ENCODE results near the gene DNER. TPM values are rescaled to one million over a fixed set of nuclear protein-coding genes. Genes with fewer than 3 reads are reported as not detected.

The DNER gene
- total and polyA plus RNA-seq, 8 donors = 0.06 to 2.4 (median 1.9) TPM

- no peaks in the 10 kb centered on the region for H3K9me3 ChIP-seq
- intact Hi-C loops (cut with DNase I) = no loop called here
- no peak for DNase-seq
- TF ChIP-seq CTCF (IDR thresholded peaks at IDR 0.05) = no peak
- H3K27me3 ChIP-seq = no peaks in the 10 kb centered on the region
- no peaks in the 10 kb centered on the region for H3K36me3 ChIP-seq
- H3K4me3 ChIP-seq = no peak overlapping the region
- H3K4me1 ChIP-seq = peaks cover 5 to 46% of the 10 kb centered on the region in 2 donors
- ATAC-seq = no peak
- no peak overlapping the region for H3K27ac ChIP-seq
Measured at GRCh38 chr2:229410946-229411345, 303.4 kb downstream of the DNER start.

GRCh38 chr2:229410264-229410663, 304.1 kb downstream of the DNER start:
- DNase-seq (no peak), ATAC-seq (no peak)
- no peaks in the 10 kb centered on the region for H3K36me3 ChIP-seq
- no peak overlapping the region for H3K4me3 ChIP-seq
- peaks cover 5 to 40% of the 10 kb centered on the region in 2 donors for H3K4me1 ChIP-seq
- no peak for TF ChIP-seq CTCF (IDR thresholded peaks at IDR 0.05)
- no peaks in the 10 kb centered on the region for H3K9me3 ChIP-seq
- intact Hi-C loops (cut with DNase I) = no loop called here
- no peak overlapping the region for H3K27ac ChIP-seq
- no peaks in the 10 kb centered on the region for H3K27me3 ChIP-seq

- no peaks in the 10 kb centered on the region for H3K36me3 ChIP-seq
- ATAC-seq = no peak
- intact Hi-C loops (cut with DNase I) = no loop called here
- TF ChIP-seq CTCF (IDR thresholded peaks at IDR 0.05) = no peak
- no peak overlapping the region for H3K4me3 ChIP-seq
- no peaks in the 10 kb centered on the region for H3K9me3 ChIP-seq
- no peak for DNase-seq
- peak overlapping the region in 1 of 2 donors; percentile 79 for H3K27ac ChIP-seq
- H3K27me3 ChIP-seq = no peaks in the 10 kb centered on the region
- H3K4me1 ChIP-seq = peaks cover 5 to 36% of the 10 kb centered on the region in 2 donors
Measured at GRCh38 chr2:229409751-229410181, 304.6 kb downstream of the DNER start.

- Histone ChIP-seq H3K27me3 (no peaks in the 10 kb centered on the region), H3K4me3 (no peak overlapping the region), H3K27ac (peak overlapping the region; percentile 78 to 79), H3K9me3 (no peaks in the 10 kb centered on the region), H3K36me3 (no peaks in the 10 kb centered on the region), H3K4me1 (peaks cover 5 to 36% of the 10 kb centered on the region in 2 donors)
- intact Hi-C loops (cut with DNase I) = no loop called here
- DNase-seq (no peak), ATAC-seq (no peak)
- no peak for TF ChIP-seq CTCF (IDR thresholded peaks at IDR 0.05)
Measured at GRCh38 chr2:229408962-229409361, 305.4 kb downstream of the DNER start.

- ATAC-seq (peak; percentile 84), DNase-seq (peak in 2 of 4 donors; percentile 58 to 77)
- peaks cover 5 to 36% of the 10 kb centered on the region in 2 donors for H3K4me1 ChIP-seq
- peak overlapping the region; percentile 78 to 79 for H3K27ac ChIP-seq
- intact Hi-C loops (cut with DNase I) = no loop called here
- no peaks in the 10 kb centered on the region for H3K9me3 ChIP-seq
- no peaks in the 10 kb centered on the region for H3K27me3 ChIP-seq
- H3K4me3 ChIP-seq = no peak overlapping the region
- H3K36me3 ChIP-seq = no peaks in the 10 kb centered on the region
- no peak for TF ChIP-seq CTCF (IDR thresholded peaks at IDR 0.05)
Measured at GRCh38 chr2:229408356-229408755, 306.0 kb downstream of the DNER start.
